HG03060 (cell line): ENCODE results near the gene XPC.

ENCODE experiments used
- ATAC-seq: cut with Tn5 transposase; IDR thresholded peaks from one replicate; pipeline ENCODE4 v1.9.1; 2021; ENCODE audit warnings: low read depth, moderate number of reproducible peaks; ENCODE audit not compliant: unreplicated experiment

Gene XPC

DNA sequence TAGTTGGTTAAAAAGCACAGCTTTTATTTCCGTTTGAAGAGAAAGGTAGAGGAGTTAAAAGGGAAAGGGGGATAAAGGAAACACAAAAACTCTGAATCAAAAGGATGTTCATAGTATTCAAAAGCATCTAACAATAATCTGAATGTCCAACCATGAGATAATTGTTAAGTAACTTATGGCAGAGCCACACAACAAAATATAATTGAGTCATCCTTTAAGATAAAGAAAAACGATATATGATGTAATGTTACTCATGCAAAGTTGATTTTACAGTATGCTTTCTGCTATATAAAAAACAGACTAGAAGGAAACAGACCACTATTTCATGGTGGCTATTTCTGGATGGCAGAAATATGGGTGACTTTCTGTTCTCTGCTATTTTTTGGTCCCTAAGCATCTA is 3.9 kb downstream of the XPC start:
- ATAC-seq = no peak

DNA sequence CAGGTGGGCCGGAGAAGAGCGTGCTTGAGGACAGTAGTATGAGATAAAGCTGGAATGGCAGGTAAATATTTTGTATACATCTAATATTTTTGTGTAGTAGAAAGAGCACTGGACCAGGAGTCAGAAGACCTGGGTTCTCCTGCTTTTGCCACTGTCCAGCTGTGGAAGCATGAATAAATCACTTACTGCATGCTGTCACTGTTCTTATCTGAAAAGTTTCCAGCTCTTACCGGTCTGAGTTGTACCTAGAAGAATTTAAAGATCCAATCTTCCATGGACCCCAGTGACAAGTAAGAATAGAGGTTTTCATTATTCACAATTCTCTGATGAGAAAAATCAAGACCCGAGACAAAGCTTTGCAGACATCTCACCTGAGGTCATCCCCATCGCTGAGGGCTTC is 5.9 kb downstream of the XPC start:
- ATAC-seq = no peak

DNA sequence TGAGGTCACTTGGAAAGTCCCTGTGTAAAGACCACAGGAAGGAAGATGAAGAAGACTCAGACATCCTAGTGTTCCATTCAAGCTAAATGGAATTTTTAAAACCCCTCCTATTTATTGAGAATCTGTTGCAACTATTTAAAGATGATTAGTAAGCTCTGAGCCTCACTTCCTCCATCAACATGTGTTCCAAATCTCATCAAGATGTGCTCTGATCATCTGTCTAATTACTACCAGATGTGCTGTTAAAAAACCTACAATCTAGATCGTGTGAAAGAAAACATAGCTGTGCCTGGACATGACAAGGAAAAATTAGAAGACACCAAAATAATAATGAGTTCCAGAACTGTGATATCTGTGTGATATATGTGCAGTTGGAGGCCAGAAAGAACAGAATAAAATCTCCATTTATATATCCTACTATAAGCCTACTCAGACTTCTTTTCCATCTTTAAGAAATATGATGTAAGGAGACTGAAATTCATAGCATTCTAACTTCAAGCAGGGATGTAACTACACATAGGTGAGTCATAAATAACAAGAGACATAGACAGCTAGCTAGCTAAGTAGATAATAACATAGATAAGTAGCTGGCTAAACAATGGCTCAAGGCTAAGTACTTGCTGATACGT is 7.8 kb downstream of the XPC start:
- ATAC-seq = no peak

DNA sequence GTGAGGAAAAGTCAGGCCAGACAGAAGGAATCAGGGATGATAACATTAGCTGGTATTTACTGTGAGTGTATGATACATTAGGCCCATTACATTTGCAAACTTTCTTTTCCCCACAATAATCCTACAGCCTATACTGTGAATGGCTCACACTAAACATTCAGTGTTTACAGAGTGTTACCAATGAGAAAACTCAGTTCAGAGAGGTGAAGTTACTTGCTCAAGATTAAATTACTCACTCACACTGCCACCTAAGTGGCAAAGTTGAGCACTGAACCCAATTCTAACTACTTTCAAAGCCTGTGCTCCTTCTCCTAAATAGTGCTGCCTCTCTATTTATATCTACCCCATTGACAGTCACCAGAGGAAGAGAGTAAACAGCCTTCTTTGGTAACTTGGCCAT is 8.5 kb downstream of the XPC start:
- ATAC-seq = no peak

DNA sequence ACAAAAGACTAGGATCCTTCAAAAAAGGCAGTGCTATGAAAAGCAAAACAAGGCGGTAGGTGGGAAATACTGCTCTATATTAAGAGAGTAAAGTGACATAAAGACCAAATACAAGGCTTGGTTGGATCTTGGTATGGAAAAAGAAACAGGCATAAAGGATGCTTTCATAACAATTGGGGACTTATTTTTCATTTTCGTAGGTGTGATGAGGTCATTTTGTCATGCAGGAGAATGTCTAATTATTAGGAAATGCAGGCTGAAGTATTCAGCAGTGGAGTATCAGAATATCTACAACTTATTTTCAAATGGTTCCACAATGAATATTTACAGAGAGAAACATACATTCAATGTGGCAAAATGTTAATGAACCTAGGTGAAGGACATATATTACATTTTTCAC is 9.0 kb downstream of the XPC start:
- no peak for ATAC-seq

DNA sequence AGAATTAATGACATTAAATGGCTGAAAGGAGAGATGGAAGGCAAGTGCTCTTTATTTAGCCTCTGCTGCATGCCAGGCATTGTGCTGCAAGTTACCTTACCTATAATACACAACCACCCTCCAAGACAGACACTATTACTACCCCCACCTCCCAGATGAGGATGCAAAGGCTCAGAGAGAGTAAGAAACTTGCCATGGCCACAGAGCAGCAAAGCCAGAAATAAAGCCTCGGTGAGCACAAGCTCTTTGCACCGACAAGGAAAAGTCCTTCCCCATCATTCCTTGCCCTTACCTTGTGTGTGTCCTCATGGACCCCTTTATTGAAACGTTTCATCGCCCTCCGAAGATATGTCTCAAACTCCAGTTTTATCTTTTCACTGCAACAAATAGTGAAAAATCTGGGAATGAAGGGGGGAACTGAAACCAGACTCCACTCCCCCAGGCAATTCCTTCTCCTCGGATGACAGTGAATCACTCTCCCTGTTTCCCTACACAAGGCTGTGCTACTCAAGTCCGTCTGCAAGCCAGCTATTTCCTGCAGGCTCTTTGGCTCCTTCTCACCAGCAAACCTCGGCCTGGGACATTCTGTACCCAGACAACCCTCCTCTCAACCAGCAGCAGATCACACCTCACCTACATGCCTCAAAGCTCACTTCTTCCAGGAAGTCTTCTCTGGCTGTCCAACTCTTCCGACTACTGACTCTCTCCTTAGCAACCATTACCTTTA is 11.4 kb downstream of the XPC start:
- no peak for ATAC-seq

DNA sequence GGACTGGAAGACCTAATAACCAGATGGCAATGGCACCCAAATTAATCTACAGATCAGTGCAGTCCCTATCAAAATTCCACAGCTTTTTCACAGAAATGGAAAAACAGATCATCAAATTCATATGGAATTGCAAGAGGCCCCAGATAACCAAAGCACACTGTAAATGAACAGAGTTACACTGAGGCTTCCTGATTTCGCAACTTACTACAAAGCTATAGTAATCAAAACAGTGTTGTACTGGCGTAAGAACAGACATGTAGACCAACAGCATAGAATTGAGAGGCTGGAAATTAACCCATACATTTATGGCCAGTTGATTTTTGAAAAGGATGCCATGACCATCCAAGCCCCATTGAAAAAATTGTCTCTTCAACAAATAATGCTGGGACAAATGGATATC is 16.2 kb downstream of the XPC start:
- ATAC-seq = no peak

DNA sequence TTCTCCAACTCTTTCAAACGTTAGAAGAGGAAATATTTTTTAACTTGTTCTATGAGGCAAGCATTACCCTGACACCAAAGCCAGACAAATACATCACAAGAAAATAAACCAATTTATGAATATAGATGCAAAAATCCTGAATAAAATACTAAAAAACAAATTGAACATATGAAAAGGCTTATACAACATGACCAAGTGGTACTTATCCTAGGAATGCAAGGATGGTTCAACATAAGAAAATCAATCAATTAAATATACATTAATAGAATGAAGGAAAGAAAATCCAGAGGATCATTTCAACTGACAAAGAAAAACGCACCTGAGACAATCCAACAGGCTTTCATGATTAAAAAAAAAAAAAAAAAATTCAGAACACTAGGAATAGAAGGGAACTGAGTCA is 17.1 kb downstream of the XPC start:
- no peak for ATAC-seq

DNA sequence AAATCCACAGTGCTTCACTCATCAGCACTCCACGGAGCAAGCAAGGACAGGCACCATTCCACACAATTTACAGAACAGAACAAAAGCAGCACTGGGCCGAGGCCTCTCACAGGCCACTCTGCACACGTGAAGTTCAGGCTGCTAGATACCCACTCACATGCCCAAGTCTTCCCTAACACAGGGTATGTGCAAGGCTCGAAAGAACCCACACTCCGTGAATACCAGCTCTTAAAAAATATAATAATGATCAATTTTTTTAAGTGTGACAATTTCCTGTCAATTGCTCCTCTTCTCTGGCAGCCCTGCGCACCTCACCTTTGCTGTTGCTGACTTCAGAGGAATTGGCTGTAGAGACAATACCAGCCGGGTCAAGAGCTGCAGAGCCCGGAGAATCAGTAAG is 19.0 kb downstream of the XPC start:
- ATAC-seq = no peak

DNA sequence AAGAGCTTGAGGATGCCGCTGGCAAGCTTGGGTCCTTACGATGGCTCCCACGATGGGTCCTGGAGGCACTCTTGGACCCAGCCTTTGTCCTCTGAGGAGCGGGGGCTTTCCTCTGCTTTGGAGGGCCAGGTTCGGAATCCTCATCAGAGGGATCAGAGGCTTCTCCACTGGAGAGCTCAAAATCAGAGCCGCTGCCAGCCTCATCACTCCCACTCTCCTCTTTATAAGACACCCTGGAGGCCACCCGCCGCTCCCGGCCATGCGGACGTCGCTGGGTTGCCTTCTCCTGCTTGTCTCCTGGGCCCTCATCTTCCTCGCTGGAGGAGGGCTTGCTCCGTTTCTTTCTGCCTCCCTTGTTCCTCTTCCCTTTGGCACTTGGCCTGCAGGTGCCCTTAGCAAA is 20.0 kb downstream of the XPC start:
- ATAC-seq = no peak

DNA sequence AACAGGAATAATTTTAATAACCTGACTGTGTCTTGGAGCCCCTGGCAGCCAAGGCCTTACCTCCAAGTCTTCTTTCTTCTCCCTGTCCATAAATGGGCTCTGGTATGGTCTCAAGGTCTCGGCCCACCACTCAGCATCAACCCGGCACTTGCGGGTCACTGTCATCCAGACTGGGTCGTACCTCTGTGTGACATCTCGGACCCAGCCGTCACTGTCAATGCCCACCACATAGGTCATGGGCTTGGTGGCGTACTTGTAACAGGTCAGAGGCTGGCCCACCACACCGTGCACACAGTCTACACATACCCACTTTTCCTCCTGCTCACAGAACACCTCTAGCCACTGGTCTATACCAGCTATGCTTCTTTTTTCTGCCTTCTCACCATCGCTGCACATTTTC is 20.4 kb downstream of the XPC start:
- ATAC-seq = no peak

DNA sequence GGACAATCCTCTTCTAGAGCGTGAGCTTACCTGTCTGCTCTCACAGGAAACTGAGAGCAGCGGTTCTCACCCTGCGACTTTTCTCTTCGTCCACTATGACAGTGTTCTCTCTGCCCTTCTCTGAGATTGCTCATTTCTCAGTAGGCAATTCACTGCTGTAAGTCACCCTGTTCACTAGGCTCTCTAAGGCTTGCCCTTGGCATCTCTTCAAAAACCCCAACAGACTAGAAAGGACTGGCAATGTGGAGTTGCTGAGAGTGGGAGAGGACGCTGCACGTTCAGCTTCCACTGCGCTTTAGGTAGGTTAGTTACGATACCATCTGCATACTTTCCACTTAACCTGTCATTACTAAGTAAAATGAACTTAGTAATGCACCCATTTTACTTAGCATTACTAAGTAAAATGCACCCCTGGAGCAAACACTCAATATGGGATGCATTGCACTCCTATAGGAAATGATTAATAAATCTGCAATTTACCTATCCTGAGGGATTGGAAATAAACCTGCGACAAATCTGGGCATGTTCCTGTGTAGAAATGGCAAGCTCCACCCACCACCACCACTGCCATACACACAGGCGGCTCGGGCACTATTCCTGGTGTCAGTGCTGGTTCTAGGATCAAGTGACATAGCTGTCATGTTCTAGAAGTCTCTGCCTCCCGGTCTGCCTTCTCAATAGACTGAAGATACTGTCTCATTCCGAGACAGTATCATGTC is 21.4 kb downstream of the XPC start:
- ATAC-seq = no peak

DNA sequence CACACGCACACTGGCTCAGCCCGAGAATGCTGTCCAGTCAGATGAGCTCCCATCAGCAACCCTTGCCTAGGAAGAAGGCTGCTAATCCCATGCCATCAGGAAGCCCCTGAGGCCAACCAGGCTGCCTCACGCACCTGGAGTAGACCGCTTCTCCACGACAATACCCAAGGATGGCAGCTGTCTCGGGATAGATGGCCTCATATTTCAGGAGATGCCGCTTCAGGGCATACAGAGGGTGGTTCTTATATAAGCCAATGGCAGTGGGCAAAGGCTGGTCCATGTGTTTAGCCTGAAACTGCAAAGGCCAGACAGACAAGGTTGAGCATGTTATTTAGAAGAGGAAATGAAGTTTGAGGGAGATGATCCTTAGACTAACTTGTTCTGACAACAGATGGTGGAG is 22.2 kb downstream of the XPC start:
- ATAC-seq = no peak

DNA sequence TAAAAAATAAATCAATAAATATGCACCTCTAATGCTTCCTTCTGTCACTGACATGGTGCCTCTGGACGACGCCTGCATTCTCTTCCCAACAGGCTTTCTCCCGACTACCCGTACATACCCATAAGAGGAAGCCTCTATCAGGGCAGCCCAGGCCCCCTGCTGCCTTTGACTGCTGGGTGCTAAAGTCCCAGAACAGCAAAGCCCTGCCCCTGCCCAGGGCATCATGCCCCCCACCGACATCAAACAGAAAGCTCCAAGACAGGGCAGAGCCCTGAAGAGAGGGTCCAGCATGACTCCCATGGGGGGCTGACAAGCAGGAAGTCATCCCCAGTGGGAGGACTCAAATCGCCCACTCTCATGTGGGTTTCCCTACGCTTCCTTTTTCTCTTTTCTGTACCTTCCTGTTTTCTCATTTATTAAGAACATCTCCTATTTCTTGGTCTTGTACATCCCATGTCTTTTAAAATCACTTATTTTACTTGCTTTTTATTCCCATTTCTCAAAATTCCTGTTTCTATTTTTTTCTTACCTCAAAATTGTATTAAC is 23.4 kb downstream of the XPC start:
- no peak for ATAC-seq

DNA sequence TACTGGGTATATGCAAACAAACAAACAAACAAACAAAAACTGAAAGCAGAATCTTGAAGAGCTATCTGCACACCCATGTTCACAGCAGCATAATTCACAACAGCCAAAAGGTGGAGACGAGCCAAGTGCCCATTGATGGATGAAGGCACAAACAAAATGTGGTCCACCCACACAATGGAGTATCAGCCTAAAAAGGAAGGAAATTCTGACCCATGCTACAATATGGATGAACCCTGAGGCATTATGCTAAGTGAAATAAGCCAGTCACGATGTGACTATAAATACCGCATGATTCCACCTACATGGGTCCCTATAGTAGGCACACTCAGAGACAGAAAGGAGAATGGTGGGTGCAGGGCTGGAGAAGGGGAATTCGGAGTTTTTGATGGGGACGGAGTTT is 24.1 kb downstream of the XPC start:
- no peak for ATAC-seq

DNA sequence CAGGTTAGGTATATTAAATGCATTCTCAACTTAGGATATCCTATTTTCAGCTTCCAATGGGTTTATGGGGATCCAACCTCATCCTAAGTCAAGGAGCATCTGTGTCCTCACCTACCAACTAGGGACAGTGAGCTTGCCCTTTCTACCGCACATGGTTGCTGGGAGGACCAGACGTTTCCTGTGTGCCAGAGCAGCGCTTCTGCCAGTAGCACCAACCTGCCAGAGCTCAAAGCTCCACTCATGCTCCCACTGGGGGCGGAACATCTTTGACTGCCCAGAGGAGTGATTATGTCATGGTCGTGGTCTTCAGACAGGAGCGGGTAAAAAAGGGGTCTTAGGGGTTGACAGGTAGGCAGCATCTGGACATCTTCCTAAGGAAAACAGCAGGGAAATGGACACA is 24.7 kb downstream of the XPC start:
- ATAC-seq = no peak

DNA sequence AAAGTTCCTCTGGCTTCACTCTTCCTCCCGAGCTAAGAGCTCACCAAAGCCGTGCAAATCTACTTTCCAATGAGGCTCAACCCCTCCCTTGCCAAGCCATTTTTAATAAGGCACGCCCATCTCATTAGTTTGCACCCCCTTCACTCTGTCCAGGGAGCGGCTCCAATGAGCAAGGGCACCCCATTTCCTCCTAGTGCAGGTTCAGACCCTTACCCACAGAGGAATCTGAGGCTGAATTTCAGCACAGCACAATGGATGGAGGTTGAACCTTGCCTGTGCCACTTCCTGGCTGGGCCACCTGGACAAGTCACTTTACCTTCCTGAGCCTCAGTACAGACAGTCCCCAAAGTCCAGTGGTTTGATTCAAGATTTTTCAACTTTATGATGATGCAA is 25.4 kb downstream of the XPC start:
- ATAC-seq = no peak

DNA sequence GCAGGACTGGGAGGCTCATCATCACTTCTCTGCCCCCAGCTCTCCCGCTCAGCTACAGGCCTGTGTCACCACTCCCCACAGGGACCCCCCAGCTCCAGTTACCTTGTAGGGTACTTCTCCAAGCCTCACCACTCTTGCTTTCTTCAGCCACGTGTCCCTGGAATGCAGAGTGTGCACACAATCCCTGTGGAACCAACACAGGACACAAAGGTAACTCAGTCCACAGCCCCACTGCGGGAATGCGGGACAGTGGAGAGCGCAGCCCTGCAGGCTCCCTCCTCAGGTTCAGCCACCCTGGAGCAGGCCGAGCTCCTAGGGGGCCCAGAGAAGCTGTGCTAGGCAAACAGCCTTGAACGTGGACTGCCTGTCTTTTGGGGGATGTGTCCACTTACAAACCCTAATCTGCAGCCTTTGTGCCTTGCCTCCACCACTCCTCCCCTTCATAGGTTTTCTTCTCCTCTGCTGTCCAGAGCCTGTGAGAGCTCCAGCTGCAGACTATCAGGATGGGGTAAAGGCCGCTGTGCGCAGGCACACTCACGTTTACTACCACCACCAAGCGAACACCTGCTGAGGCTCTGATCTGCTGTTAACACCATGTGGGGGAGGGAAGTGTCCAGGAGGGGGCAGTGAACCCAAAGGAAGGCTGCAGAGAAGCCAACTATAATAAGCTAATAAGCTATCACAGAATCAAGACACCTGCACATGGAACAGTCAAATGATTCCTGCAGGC is 26.0 kb downstream of the XPC start:
- no peak for ATAC-seq

DNA sequence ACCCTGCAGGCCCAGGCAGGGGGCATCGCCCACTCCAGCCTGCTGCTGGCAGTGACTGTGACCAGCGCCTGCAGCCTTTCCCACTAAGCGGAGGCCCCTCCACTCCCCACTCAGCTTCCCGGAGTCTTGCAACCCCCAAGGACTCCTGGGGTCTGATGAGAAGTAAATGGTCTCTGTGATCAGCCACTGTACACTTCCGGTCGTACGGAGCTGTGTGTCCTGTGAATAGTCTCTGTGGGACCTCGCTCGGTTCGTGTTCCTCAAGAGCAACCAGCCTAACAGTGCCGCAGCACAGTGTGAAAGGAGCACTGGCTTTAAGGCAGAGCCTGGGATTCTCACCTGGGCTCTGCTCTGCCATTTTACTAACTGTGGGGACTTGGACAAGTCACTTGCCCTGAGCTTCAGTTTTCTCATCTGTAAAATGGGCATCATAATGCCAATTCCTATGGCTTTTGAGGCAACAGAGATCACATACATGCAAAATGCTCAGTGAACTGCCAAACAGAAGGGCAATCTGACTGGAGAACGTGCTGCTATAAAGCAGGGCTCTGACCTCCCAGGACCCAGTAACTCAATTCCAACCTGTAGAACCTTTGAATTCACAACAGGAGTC is 26.8 kb downstream of the XPC start:
- ATAC-seq = no peak

DNA sequence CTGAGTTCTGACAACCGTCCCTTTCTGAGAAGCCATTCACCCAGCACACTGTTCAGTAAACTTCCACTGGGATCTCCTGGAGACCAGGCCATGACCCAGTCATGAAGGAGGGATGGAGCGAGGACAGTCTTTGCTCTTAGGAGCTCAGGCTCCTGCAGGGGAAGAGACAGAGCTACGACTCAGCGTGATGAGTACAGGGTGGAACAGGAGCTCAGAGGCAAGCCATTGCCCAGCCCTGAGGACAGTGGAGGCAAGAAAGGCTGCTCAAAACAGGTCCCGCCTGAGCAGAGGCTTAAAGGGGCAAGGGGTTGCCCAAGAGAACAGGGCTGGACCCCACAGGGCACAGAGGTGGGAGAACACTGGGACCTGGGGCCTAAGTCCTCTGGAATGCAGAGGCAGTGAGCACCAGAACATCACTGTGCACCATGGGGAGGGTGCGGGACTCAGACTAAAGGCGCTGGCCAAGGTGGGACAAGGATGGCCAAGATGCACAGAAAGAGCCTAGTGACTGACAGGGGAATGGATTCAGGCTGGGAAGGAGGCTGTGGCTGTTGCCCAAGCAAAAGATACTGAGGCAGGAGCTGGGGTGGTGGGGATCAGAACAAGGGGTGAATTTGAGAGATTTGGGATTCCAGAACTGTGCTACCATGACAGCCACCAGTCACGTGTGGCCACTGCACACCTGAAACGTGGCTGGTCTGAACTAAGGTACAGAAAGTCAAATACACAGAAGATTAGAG is 27.7 kb downstream of the XPC start:
- ATAC-seq = no peak
